ENCODE data around the gene ANKRD52. TPM values are rescaled to one million over a fixed set of nuclear protein-coding genes. Genes with fewer than 3 reads are reported as not detected.

ANKRD52 gene
- total and polyA plus RNA-seq, 9 of the 15 experiments (the other 6 are each of a cell fraction or from before 2014, with no cell fraction given): 0.52 to 46.8 (median 7.9) TPM

- TF ChIP-seq ADNP (tag; IDR thresholded peaks at IDR 0.05) (no peak), ARNT (IDR thresholded peaks at IDR 0.05) (peak; percentile 47 to 51; a peak in 1 of 4 replicates), ZNF184 (CRISPR knock-in tag; IDR thresholded peaks at IDR 0.05) (no peak), POLR2A (conservative IDR thresholded peaks at IDR 0.05) (peak; percentile 44), CC2D1A (IDR thresholded peaks at IDR 0.05) (peak; percentile 68; the same call in 1 of the 2 replicates), ZNF324 (CRISPR knock-in tag; IDR thresholded peaks at IDR 0.05) (no peak), SREBF1 (IDR thresholded peaks at IDR 0.05; ENCODE audit: borderline replicate concordance, low read depth, low read length) (no peak), HDAC6 (IDR thresholded peaks at IDR 0.05; ENCODE audit: low read depth, low read length) (no peak), ZFP30 (CRISPR knock-in tag; IDR thresholded peaks at IDR 0.05; ENCODE audit: borderline replicate concordance) (no peak), MCM5 (IDR thresholded peaks at IDR 0.05; ENCODE audit: low read depth) (no peak), SIN3B (IDR thresholded peaks at IDR 0.05; ENCODE audit: low read depth) (no peak), SIRT6 (IDR thresholded peaks at IDR 0.05; ENCODE audit: low read depth, low read length) (no peak), MTF1 (CRISPR knock-in tag; IDR thresholded peaks at IDR 0.05; ENCODE audit: borderline replicate concordance) (no peak), SMAD3 (CRISPR knock-in tag; conservative IDR thresholded peaks at IDR 0.05) (0 out of 2 replicates have a peak, but pooled peaks have one; percentile 49), CHD1 (IDR thresholded peaks at IDR 0.05; ENCODE audit: low read length) (peak; percentile 95), EP400 (IDR thresholded peaks at IDR 0.05) (no peak)
These were observed 42.7 kb upstream of the ANKRD52 start (continued) for GRCh38 chr12:56300644-56301464.

Measured in K562 (cell line).